Esophagus squamous epithelium (tissue), 4 donors: ENCODE data around the gene INSYN2B.

Experiments used
- POLR2A ChIP-seq, 4 donors: fragments of 450-650 bp; IDR thresholded peaks; one replicate each; pipeline ENCODE4 v1.6.1; 2017; ENCODE audit warnings: antibody characterized with exemption in 4 of 4, mild to moderate bottlenecking in 4 of 4, moderate library complexity in 3 of 4
- TF ChIP-seq, protein P1 (sequence below), 6 experiments: fragments of 450-650 bp in 4 of 6; fragments of 200-600 bp in 2 of 6; sonication (generic) in 2 of 6; IDR thresholded peaks; one replicate each; pipeline ENCODE4 v1.5.1; 2016 to 2019; ENCODE audit warnings: antibody characterized with exemption in 6 of 6, mild to moderate bottlenecking in 4 of 6, moderate library complexity in 4 of 6

DNA sequence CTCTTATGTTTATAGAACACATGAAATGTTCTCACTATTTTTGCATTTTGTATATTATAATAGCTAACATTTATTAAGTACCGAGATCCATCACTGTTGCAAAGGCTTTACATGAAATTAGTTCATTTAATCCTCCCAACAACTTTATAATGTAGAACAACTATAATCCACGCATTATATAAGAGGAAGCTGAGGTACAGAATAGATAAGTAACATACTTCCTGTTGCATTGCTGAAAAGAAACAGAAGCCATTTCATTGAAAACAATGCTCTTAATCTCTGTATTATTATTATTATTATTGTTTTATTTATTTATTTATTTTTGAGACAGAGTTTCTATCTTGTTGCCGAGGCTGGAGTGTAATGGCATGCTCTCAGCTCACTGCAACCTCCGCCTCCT, 7.9 kb upstream of the INSYN2B start:
- TF ChIP-seq, protein P1, sequence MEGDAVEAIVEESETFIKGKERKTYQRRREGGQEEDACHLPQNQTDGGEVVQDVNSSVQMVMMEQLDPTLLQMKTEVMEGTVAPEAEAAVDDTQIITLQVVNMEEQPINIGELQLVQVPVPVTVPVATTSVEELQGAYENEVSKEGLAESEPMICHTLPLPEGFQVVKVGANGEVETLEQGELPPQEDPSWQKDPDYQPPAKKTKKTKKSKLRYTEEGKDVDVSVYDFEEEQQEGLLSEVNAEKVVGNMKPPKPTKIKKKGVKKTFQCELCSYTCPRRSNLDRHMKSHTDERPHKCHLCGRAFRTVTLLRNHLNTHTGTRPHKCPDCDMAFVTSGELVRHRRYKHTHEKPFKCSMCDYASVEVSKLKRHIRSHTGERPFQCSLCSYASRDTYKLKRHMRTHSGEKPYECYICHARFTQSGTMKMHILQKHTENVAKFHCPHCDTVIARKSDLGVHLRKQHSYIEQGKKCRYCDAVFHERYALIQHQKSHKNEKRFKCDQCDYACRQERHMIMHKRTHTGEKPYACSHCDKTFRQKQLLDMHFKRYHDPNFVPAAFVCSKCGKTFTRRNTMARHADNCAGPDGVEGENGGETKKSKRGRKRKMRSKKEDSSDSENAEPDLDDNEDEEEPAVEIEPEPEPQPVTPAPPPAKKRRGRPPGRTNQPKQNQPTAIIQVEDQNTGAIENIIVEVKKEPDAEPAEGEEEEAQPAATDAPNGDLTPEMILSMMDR (IDR thresholded peaks at IDR 0.05): no peak
- no peak for TF ChIP-seq POLR2A (IDR thresholded peaks at IDR 0.05)
